Measurements from ENCODE around the gene BCL2L1.
"Not testable (repeated sequence)": the region's sequence is repeated elsewhere in the genome, so short reads cannot be mapped to it uniquely, and the experiment has no call there.

The BCL2L1 gene

DNA sequence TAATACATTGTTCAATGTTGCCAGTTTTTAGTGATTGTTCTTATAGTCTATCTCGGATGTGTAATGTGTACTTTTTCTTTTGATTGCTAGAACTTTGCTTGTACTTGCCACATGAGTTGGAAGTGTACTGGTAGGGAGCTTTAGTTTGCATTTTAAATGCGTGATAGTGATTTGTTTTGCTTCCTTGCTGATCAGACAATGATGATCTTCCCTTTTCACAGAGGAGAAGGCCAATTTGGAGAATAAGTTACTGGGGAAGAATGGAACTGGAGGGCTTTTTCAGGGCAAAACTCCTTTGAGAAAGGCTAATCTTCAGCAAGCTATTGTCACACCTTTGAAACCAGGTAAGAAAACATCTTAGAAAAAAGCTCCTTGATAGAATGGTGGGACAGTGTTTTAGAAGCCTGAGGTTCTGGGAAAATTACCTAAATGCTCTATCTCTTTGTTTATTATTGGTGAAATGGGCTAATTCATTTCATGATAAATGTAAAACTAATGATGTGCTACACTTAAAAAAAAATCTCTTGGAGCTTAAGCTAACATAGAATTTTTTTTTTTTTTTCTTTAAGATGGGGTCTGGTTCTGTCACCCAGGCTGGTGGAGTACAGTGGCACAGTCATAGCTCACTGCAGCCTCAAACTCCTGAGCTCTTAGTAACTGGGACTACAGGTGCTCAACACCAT is 37.3 kb upstream of the BCL2L1 start:
- TF ChIP-seq, protein P1, sequence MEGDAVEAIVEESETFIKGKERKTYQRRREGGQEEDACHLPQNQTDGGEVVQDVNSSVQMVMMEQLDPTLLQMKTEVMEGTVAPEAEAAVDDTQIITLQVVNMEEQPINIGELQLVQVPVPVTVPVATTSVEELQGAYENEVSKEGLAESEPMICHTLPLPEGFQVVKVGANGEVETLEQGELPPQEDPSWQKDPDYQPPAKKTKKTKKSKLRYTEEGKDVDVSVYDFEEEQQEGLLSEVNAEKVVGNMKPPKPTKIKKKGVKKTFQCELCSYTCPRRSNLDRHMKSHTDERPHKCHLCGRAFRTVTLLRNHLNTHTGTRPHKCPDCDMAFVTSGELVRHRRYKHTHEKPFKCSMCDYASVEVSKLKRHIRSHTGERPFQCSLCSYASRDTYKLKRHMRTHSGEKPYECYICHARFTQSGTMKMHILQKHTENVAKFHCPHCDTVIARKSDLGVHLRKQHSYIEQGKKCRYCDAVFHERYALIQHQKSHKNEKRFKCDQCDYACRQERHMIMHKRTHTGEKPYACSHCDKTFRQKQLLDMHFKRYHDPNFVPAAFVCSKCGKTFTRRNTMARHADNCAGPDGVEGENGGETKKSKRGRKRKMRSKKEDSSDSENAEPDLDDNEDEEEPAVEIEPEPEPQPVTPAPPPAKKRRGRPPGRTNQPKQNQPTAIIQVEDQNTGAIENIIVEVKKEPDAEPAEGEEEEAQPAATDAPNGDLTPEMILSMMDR (IDR thresholded peaks at IDR 0.05; ENCODE audit: extremely low read depth, missing control alignments): no peak
- DNase-seq (ENCODE audit: low spot score): no peak

DNA sequence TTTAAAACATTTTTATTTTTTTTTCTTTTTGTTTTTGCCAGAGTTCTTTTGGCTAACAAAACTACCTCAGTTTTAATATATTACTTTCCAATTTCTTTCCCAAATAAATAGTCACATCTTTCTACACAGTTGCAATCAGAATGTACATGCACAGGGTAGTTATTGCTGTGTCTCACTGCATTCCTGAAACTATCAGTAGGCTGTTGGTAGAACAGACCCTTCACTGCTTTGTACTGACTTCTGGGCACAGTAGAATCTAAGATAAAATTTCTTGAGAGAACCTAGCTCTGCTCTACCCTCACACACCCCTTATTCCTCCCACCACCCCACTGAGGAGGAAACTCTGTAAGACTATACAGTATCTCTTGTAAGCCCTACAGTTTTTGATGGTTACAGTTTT is 36.3 kb upstream of the BCL2L1 start:
- DNase-seq (ENCODE audit: low spot score): no peak
- TF ChIP-seq, protein P1 (IDR thresholded peaks at IDR 0.05; ENCODE audit: extremely low read depth, missing control alignments): no peak

DNA sequence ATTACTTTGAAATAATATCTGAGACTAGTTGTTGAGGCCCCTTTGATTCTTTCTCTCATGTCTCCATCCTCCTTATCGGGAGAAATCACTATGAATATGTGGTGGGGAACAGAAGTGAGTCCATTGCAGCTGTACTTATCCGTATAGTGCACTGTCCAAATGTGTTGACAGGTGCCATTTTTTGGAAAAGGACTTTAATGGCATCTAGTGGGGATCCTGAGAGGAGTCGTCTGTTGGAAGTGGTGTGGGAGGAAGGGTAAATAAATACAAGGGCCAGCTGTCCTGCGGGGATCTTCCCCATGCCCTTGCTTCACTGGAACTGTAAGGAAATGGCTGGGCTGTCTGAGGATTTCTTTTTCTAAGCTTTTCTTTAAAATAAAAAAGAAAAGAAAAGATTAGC is 35.9 kb upstream of the BCL2L1 start:
- TF ChIP-seq, protein P1 (IDR thresholded peaks at IDR 0.05; ENCODE audit: extremely low read depth, missing control alignments): no peak
- DNase-seq (ENCODE audit: low spot score): no peak

DNA sequence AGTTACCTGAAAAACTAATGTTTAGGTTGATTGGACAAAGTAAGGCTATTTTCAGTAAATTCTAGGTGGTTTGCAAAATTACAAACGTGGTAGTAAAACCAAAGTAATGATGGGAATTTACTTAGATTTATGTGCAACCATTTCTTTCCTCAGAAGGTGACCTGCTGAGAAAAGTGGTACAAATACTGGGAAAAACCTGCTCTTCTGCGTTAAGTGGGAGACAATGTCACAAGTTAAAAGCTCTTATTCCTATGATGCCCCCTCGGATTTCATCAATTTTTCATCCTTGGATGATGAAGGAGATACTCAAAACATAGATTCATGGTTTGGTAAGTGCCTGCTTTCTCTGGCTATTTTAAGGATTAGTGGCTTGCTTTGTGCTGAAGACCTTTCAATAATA is 34.6 kb upstream of the BCL2L1 start:
- no peak for DNase-seq (ENCODE audit: low spot score)
- TF ChIP-seq, protein P1 (IDR thresholded peaks at IDR 0.05; ENCODE audit: extremely low read depth, missing control alignments): no peak

DNA sequence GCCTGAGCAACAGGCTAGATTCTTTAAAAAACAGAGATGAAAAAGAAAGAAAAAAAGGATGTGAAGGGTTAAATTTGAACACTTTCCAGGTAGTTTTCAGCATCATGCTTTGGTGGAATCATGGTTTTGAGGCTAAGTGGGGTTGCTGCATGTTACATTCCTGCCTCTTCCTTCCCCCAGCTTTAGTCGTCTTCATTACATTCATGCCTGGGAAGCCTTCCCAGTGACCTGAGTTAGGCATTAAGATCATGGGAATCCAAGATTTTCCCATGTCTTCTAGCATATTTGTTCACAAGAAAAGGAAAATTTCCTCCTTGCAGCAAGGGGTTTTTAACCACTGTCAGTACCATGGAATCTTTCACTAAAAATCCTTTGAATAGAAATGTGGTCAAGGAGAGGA is 28.5 kb upstream of the BCL2L1 start:
- no peak for DNase-seq (ENCODE audit: low spot score)

GRCh38 chr20:31749223-31749622 is 26.6 kb upstream of the BCL2L1 start:
- TF ChIP-seq, protein P1 (IDR thresholded peaks at IDR 0.05; ENCODE audit: extremely low read depth, missing control alignments): no peak
- no peak for DNase-seq (ENCODE audit: low spot score)

More for the DNA sequence above, 28.5 kb upstream of the BCL2L1 start:
- TF ChIP-seq, protein P1 (IDR thresholded peaks at IDR 0.05; ENCODE audit: extremely low read depth, missing control alignments): no peak

DNA sequence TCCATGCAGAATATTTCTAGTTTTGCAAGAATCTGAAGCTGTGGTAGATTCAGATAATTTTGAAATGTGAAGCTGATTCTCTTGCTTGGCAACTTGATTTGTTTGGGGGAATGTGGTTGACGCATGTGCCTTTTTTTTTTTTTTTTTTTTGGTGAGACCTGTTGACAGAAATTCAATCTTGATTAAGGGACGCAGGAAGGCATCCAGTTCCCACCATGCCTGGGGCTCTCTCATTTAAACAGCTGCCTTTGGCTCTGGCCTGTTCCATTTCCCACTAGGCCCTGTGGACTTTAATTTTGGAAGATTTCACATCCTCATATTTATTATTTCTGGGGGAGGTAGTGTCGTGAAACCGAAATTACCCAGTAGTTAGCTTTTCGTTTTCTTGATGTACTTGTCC is 25.0 kb upstream of the BCL2L1 start:
- no peak for DNase-seq (ENCODE audit: low spot score)
- TF ChIP-seq, protein P1 (IDR thresholded peaks at IDR 0.05; ENCODE audit: extremely low read depth, missing control alignments): no peak

- not testable (repeated sequence) for DNase-seq (ENCODE audit: low spot score)
These were observed 24.4 kb upstream of the BCL2L1 start for GRCh38 chr20:31747028-31747427.
